Gastrocnemius medialis (tissue), 4 donors: ENCODE results near the gene PRH1. TPM values are rescaled to one million over a fixed set of nuclear protein-coding genes. Genes with fewer than 3 reads are reported as not detected.

Experiments used
- ATAC-seq, 2 donors: fragments of 150-250 bp; one replicate each; pipeline ENCODE4 v1.9.1; 2016
- DNase-seq, 2 donors: peaks; one replicate each; pipeline ENCODE4 v3.0.0-alpha.2; 2019
- H3K27ac ChIP-seq, 4 donors: fragments of 200-600 bp; sonication (generic); 1 replicate in 1 of 4; 2 replicates in 3 of 4; pipeline ENCODE4 v1.5.1; 2016 to 2018; ENCODE audit warnings: mild to moderate bottlenecking in 2 of 4, moderate library complexity in 1 of 4
- H3K27me3 ChIP-seq, 3 donors: fragments of 200-600 bp; sonication (generic) in 2 of 3; 1 replicate in 1 of 3; 2 replicates in 2 of 3; pipeline versions ENCODE4 v1.5.1 to v1.6.0; 2016 to 2019; ENCODE audit warnings: mild to moderate bottlenecking in 1 of 3, moderate library complexity in 1 of 3
- H3K36me3 ChIP-seq, 2 donors: fragments of 200-600 bp; sonication (generic) in 1 of 2; one replicate each; pipeline ENCODE4 v1.5.1; 2017 to 2018
- H3K4me1 ChIP-seq, 2 donors: fragments of 200-600 bp; sonication (generic) in 1 of 2; one replicate each; pipeline ENCODE4 v1.5.1; 2016 to 2017; ENCODE audit warnings: mild to moderate bottlenecking in 2 of 2
- H3K4me3 ChIP-seq, 4 donors: fragments of 200-600 bp; sonication (generic) in 3 of 4; 1 replicate in 1 of 4; 2 replicates in 3 of 4; pipeline ENCODE4 v1.5.1; 2016 to 2019; ENCODE audit warnings: mild to moderate bottlenecking in 2 of 4
- H3K9me3 ChIP-seq, 3 donors: fragments of 200-600 bp; sonication (generic) in 2 of 3; 1 replicate in 1 of 3; 2 replicates in 2 of 3; pipeline ENCODE4 v1.5.1; 2016 to 2019
- CTCF ChIP-seq, 5 experiments: fragments of 450-650 bp in 3 of 5; fragments of 200-600 bp in 2 of 5; sonication (generic) in 2 of 5; IDR thresholded peaks in 4 of 5; conservative IDR thresholded peaks in 1 of 5; 1 replicate in 4 of 5; 2 replicates in 1 of 5; pipeline ENCODE4 v1.5.1; 2016 to 2019; ENCODE audit warnings: antibody characterized with exemption in 5 of 5, mild to moderate bottlenecking in 3 of 5, moderate library complexity in 3 of 5
- POLR2A ChIP-seq, 2 donors: fragments of 450-650 bp; IDR thresholded peaks; one replicate each; pipeline ENCODE4 v1.6.1; 2017; ENCODE audit warnings: antibody characterized with exemption in 2 of 2, mild to moderate bottlenecking in 2 of 2, moderate library complexity in 2 of 2
- in situ Hi-C, 4 donors: fragments of 200-750 bp; cut with MboI; loops; one replicate each; pipeline versions ENCODE4 v1.15.0 to v1.8.0; 2017; ENCODE audit warnings: low sequenced_read_pairs in 4 of 4
- intact Hi-C: fragments of 100-400 bp; cut with DNase I; formaldehyde crosslinking; loops from one replicate; pipeline ENCODE4 v1.15.1; 2023; ENCODE audit warnings: low total_unique reads
- total RNA-seq, 4 donors: library from RNA; depleted of rRNA; stranded (reverse); fragments of >200 nt; gene quantifications; one replicate each; pipeline versions ENCODE4 v1.1.0 to v1.2.3, GENCODE V29; 2016

Gene PRH1
- total RNA-seq, 4 donors from 2014 or later: 2.2 to 21.0 (median 2.9) TPM

GRCh38 chr12:10910380-10910779, 26.3 kb upstream of the PRH1 start:
- intact Hi-C loops: no loop called here
- TF ChIP-seq CTCF (IDR thresholded peaks at IDR 0.05 in 4 of 5, conservative IDR thresholded peaks at IDR 0.05 in 1 of 5) (no peak), POLR2A (IDR thresholded peaks at IDR 0.05) (no peak)

GRCh38 chr12:10909462-10909861, 25.4 kb upstream of the PRH1 start, which contains the start of gene TAS2R13:
TAS2R13 (minus strand) TSS chr12:10909562; CDS start chr12:10909298, 264 bp downstream.
- no peak for DNase-seq
- no peak within 1 kb of the TSS for H3K27ac ChIP-seq
- H3K27me3 ChIP-seq: no peaks in the 10 kb centered on the region
- no peaks in the 10 kb centered on the region for H3K9me3 ChIP-seq
- no peak for ATAC-seq
- intact Hi-C loops: no loop called here
- H3K4me3 ChIP-seq: no peak within 1 kb of the TSS
- H3K36me3 ChIP-seq: no peaks in the 10 kb centered on the region
- H3K4me1 ChIP-seq: no peaks in the 10 kb centered on the region
- TF ChIP-seq POLR2A (IDR thresholded peaks at IDR 0.05): no peak
- no peak for TF ChIP-seq CTCF (IDR thresholded peaks at IDR 0.05 in 4 of 5, conservative IDR thresholded peaks at IDR 0.05 in 1 of 5)
- in situ Hi-C loops: no loop called here

More at GRCh38 chr12:10910380-10910779, 26.3 kb upstream of the PRH1 start:
- Histone ChIP-seq H3K4me1 (no peaks in the 10 kb centered on the region), H3K27me3 (no peaks in the 10 kb centered on the region), H3K9me3 (no peaks in the 10 kb centered on the region), H3K27ac (no peak overlapping the region), H3K36me3 (no peaks in the 10 kb centered on the region), H3K4me3 (no peak overlapping the region)
- DNase-seq (no peak), ATAC-seq (no peak)
- in situ Hi-C loops: no loop called here

- H3K4me3 ChIP-seq: no peak overlapping the region
- peaks cover 0 to 7% (median 0%) of the 10 kb centered on the region in 3 donors for H3K9me3 ChIP-seq
- no peak for ATAC-seq
Observed at GRCh38 chr12:10904686-10905085, 20.6 kb upstream of the PRH1 start.

DNA sequence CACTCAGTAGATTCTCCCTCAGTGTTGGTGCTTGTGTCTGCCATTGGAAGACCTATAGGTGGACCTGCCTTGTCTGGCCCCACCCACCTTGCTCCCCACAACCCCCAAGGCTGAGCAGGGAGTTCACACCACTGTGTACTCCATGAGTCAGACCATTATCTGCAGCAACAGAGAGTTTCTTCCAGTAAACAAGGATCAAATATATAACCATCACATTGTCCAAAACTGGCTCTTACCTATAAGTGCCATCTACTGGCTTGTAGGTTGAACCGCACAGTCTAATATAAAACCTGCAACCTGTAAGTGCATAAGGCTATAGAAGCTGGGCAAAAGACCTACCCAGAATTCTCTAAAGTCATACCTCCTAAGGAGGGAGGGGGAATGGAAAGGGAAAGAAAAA, 17.4 kb upstream of the PRH1 start:
- ATAC-seq: no peak
- H3K27me3 ChIP-seq: no peaks in the 10 kb centered on the region
- TF ChIP-seq POLR2A (IDR thresholded peaks at IDR 0.05) (no peak), CTCF (IDR thresholded peaks at IDR 0.05 in 4 of 5, conservative IDR thresholded peaks at IDR 0.05 in 1 of 5) (no peak)
- H3K4me1 ChIP-seq: no peaks in the 10 kb centered on the region
- peaks cover 0 to 7% (median 0%) of the 10 kb centered on the region in 3 donors for H3K9me3 ChIP-seq
- no peak overlapping the region for H3K4me3 ChIP-seq
- in situ Hi-C loops (no loop called here), intact Hi-C loops (no loop called here)
- no peaks in the 10 kb centered on the region for H3K36me3 ChIP-seq
- no peak for DNase-seq
- no peak overlapping the region for H3K27ac ChIP-seq

More at GRCh38 chr12:10904686-10905085, 20.6 kb upstream of the PRH1 start:
- DNase-seq: no peak
- intact Hi-C loops (no loop called here), in situ Hi-C loops (no loop called here)
- Histone ChIP-seq H3K36me3 (no peaks in the 10 kb centered on the region), H3K4me1 (no peaks in the 10 kb centered on the region), H3K27me3 (no peaks in the 10 kb centered on the region), H3K27ac (no peak overlapping the region)
- TF ChIP-seq CTCF (IDR thresholded peaks at IDR 0.05 in 4 of 5, conservative IDR thresholded peaks at IDR 0.05 in 1 of 5) (no peak), POLR2A (IDR thresholded peaks at IDR 0.05) (no peak)

GRCh38 chr12:10900972-10901371, 16.9 kb upstream of the PRH1 start:
- H3K4me1 ChIP-seq: no peaks in the 10 kb centered on the region
- TF ChIP-seq CTCF (IDR thresholded peaks at IDR 0.05 in 4 of 5, conservative IDR thresholded peaks at IDR 0.05 in 1 of 5): no peak
- no peak for TF ChIP-seq POLR2A (IDR thresholded peaks at IDR 0.05)
- H3K27me3 ChIP-seq: no peaks in the 10 kb centered on the region
- in situ Hi-C loops (no loop called here), intact Hi-C loops (no loop called here)
- DNase-seq: no peak
- H3K36me3 ChIP-seq: no peaks in the 10 kb centered on the region
- H3K4me3 ChIP-seq: no peak overlapping the region
- no peak overlapping the region for H3K27ac ChIP-seq
- ATAC-seq: no peak
- peaks cover 0 to 7% (median 0%) of the 10 kb centered on the region in 3 donors for H3K9me3 ChIP-seq
